Skin epidermis (tissue), 12 donors: ENCODE measurements around the gene SMG6.

Experiments used
- H3K27ac ChIP-seq, 21 experiments: fragments of 200-600 bp; sonication (generic) in 11 of 21; one replicate each; pipeline ENCODE4 v1.5.0; 2020; ENCODE audit warnings: mild to moderate bottlenecking in 3 of 21, inconsistent platforms in 2 of 21, moderate library complexity in 2 of 21
- H3K4me3 ChIP-seq, 7 experiments: fragments of 200-600 bp; sonication (generic) in 2 of 7; one replicate each; pipeline ENCODE4 v1.5.0; 2020; ENCODE audit warnings: inconsistent platforms in 2 of 7, mild to moderate bottlenecking in 2 of 7, moderate library complexity in 1 of 7

SMG6 gene

GRCh38 chr17:2034157-2034556 is 269.4 kb downstream of the SMG6 start:
- H3K27ac ChIP-seq = no peak overlapping the region
- H3K4me3 ChIP-seq = no peak overlapping the region

- no peak overlapping the region for H3K4me3 ChIP-seq
- H3K27ac ChIP-seq = no peak overlapping the region
Measured at GRCh38 chr17:2033153-2033552, 270.4 kb downstream of the SMG6 start.

GRCh38 chr17:2030779-2031163 is 272.8 kb downstream of the SMG6 start:
- peak overlapping the region in 16 of 21 experiments; percentile 26 to 90 (median 78) for H3K27ac ChIP-seq
- H3K4me3 ChIP-seq = peak overlapping the region; percentile 87 to 100 (median 94)

GRCh38 chr17:2029911-2030778 is 273.4 kb downstream of the SMG6 start, which contains the start of gene DPH1:
Gene DPH1, plus strand, starts transcription at chr17:2030153. Its CDS starts 17 bp downstream, at chr17:2030170.
- H3K27ac ChIP-seq = peak within 1 kb of the TSS in 20 of 21 experiments; percentile 41 to 90 (median 76)
- peak within 1 kb of the TSS; percentile 87 to 100 (median 94) for H3K4me3 ChIP-seq

- Histone ChIP-seq H3K4me3 (no peak overlapping the region), H3K27ac (no peak overlapping the region)
Measured at GRCh38 chr17:2028737-2029136, 274.8 kb downstream of the SMG6 start.

DNA sequence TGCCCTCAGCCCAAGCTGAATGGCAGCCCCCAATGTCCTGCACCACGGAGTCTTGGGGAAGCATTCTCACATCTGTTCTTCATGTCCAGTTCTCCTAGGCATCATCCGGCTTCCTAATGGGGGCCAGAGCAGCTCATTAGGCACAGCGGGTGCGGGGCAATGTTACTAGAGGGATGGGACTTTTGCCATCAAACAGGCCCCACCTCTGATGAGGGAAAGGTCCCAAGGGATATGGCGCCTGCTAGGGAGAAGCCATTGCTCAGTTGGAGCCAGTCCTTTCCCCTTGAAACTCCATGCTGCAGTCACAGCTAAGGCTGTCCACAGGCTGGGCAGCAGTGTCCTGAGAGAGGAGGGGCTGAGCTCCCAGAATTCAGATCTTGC is 275.4 kb downstream of the SMG6 start:
- H3K4me3 ChIP-seq = no peak overlapping the region
- no peak overlapping the region for H3K27ac ChIP-seq

DNA sequence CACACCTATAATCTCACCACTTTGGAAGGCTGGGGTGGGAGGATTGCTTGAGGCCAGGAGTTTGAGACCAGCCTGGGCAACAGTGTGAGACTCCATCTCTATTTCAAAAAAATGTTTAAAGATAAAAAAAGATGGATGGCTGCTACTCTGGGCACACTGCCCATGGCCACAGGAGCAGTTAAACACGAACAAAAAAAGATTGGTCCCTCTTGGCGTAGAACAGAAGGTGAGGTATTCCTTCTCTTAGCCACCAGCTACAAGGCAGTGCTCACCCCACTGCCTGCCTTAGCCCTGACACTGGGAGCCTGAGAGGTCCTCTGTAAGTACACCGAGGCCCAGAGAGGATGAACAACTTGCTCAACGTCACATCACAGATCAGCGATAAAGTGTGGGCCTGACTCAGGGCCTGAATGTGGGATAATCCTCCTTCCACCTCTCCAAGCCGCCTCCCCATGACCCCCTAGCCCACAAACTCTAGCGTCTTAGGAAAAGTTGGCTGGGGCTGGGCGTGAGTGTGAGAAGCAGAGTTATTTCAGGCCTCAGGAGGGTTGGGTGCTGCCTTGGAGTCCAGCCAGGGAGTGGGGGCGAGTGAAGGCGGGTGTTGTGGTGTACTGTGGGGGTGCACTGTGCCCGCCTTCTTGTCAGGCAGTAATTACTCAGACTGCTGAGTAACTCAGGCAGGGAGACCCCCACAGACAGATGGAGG is 275.9 kb downstream of the SMG6 start:
- H3K27ac ChIP-seq = no peak overlapping the region
- no peak overlapping the region for H3K4me3 ChIP-seq

- peak overlapping the region in 7 of 21 experiments; percentile 33 to 69 (median 39) for H3K27ac ChIP-seq
Measured at GRCh38 chr17:2025622-2026309, 277.8 kb downstream of the SMG6 start.

DNA sequence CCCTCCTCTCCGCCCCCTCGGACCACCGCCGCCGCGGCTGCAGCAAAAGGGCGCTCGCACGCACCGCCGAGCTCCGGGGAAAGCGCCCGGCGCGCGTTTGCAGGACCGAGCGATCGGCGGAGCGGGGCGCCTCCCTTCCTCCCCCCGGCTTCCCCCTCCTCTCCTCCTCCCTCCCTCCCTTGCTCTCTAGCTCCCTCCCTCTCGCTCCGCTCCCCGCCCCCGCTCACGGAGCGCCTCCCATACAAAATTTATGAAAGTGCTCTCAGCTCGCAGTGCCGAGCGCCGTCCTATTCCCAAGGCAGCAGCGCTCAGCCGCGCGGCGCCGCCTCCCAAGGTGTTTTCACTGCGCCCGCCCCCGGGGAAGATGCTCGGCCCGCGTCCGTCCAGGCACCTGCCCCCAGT is 278.4 kb downstream of the SMG6 start, which contains the start of gene RTN4RL1:
Gene RTN4RL1, minus strand, starts transcription at position 115 of the 402 bp plus-strand sequence. CDS start 469 bp downstream, outside the sequence.
- H3K27ac ChIP-seq = peak within 1 kb of the TSS in 12 of 21 experiments; percentile 16 to 69 (median 51)
- peak within 1 kb of the TSS; percentile 39 to 71 (median 50) for H3K4me3 ChIP-seq

More at GRCh38 chr17:2025622-2026309, 277.8 kb downstream of the SMG6 start:
- H3K4me3 ChIP-seq = peak overlapping the region; percentile 39 to 71 (median 50)

DNA sequence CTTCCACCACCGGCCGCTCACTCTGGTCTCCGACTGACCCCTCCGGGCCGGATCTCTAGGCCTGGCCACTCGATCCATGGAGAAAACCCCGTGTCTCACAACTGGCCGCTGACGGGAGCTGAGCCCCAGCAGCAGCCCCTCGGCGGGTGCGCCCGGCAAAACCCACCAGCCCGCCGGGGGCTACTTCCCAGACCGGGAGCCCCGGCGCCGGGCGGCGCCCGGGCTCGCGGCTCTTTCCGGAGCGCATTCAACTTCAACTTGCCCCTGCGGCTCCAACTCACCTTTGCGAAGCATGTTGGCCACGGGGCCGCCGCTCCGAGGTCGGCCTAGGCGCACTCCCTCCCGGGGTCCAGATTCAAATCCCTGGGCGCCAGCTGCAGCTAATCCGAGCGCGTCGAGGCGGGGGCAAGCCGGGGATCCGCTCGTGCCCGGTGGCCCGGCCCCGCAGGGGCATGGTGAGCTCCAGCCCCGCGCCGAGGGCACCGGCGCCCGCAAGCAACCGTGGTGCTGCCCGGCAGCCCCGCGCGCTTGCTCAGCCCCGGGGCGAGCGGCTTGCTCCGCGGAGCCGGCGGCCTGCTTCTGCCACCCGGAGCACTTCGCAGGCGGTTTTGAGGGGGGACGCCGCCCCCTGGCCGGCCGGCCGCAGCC is 278.9 kb downstream of the SMG6 start:
- peak overlapping the region; percentile 39 to 71 (median 50) for H3K4me3 ChIP-seq
- peak overlapping the region in 12 of 21 experiments; percentile 16 to 65 (median 43) for H3K27ac ChIP-seq

GRCh38 chr17:2023692-2024571 is 279.7 kb downstream of the SMG6 start:
- H3K27ac ChIP-seq = peak overlapping the region in 10 of 21 experiments; percentile 4 to 65 (median 43)
- peak overlapping the region; percentile 39 to 71 (median 50) for H3K4me3 ChIP-seq

DNA sequence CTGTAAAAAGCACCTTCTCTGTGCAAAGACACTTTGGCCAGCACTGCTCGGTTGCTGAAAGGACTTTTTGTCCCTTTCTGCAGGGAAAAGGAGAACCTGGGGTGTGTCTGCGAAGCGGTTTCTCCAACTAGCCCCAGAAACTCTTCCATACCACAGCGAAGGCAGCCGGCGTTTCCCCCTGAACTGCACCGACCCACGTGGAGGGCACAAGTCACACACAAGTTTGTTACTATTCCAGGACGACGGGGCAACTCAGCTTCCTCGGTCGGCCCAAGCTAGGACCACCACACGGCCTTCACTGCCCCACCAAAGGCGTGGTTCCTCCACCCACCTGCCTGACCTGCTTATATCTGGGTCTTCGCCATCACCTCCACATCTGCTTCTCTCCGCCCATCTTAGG is 280.3 kb downstream of the SMG6 start:
- H3K27ac ChIP-seq = peak overlapping the region in 4 of 21 experiments; percentile 29 to 65 (median 39)
- peak overlapping the region in 3 of 7 experiments; percentile 46 to 71 (median 51) for H3K4me3 ChIP-seq

GRCh38 chr17:2022647-2023240 is 280.8 kb downstream of the SMG6 start:
- H3K4me3 ChIP-seq = no peak overlapping the region
- H3K27ac ChIP-seq = peak overlapping the region in 2 of 21 experiments; percentile 23 to 29

DNA sequence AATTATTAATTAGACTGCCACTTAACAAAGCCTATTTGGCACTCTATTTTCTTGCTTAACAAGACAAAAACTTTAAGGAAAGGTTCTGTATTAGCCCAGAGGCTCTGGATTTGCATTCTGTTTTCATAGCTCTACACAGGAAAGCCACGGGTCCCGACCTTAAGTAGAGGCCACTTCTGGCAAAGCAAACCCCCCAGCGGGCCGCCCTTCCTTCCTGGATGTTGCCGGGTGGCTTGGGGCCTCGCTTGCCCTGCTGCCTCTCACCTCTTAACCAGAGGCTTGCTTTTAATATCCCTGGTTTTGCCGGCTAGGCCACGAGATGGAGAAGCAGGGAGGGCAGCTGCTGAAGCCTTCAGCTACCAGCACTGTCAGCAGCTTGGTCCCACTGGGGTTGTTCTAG is 282.9 kb downstream of the SMG6 start:
- Histone ChIP-seq H3K4me3 (no peak overlapping the region), H3K27ac (no peak overlapping the region)

DNA sequence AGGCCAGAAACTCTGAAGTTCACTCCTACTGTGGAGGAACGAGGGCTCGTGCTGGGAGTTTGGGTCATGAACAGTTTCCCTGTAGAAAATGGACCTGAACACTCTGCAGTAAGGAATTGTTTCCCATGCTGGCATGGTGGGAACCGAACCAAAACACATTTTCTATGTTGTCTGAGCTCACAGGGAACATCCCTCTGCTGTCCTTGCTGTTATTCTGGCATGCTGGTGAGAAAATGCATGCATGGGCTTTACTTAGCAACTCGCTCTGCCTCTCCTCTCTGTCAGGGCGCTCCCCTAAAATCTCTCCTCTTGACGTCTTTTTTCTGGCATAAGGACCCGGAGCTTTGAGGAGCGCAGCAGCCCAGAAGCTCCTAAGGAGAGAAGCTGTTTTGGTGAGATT is 283.9 kb downstream of the SMG6 start:
- Histone ChIP-seq H3K4me3 (no peak overlapping the region), H3K27ac (no peak overlapping the region)

DNA sequence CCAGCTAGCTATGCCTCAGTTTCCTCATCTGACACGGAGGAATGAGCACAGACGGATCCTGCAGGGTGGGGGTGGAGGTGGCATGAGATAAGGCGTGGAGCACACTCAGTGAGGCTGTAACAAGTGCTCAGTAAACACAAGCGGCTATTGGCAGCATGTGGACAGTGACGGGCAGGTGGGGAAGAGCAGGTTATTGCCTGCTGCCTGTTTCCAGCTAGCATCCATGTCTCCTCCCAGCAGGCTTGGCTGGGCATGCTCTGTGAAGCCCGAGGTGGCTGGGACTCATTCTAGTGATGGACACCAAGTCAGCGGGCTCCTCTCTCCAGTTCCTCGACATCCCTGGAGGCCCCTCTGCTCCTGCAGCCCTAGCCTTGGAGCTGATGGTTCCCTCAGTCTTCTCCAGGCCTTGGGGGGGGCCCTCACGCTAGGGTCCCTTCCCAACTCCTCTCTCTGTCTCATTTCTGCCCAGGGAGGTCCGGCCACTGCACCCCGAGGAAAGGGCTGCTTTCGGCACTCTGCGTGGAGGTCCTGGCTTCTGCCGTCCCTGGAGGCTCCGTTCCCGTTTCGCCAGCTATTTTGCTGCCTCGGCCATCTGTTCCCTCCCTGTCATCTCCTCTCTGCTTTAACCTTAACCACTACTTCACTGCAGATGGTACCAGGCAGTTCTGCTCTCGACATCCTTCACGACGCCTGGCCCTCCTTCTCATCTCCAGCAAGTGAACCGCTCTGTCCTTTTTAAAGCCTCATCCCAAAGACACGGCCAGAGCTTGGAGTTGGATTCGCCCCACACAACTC is 284.7 kb downstream of the SMG6 start:
- H3K27ac ChIP-seq = no peak overlapping the region
- no peak overlapping the region for H3K4me3 ChIP-seq

DNA sequence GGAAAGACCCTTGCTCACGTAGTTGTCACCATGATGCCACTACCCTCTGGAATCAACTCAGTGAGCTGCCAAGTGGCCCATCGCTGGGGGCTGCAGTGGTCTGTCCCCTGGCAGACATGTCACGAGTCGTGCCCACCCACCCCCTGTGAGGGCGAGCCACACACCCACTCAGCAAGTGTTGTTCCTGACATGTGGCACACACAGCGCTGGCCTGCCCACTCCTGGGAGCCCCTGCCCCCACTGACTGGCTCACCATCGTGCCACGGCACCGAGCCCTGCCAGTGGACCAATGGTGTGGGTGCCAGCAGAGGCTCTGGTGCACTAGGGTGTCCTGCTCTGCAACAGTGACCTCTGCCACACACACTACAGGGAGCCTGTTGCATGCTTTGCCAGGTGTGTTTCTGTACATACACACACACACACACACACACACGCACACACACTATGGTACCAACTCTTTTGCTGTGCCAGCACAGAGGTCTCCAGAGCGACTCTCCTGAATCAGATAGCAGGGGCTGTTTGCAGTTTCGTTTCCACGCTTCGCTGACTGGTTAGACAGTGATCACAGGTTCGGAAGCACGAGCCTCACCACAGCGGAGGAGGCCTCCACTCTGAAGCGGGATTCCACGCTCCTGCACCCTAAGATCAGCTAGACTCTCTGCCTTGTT is 286.2 kb downstream of the SMG6 start:
- no peak overlapping the region for H3K4me3 ChIP-seq

More for the DNA sequence above, 286.2 kb downstream of the SMG6 start:
- no peak overlapping the region for H3K27ac ChIP-seq
